HEK293 (cell line): Measurements from ENCODE around the gene NLRP9.

ENCODE experiments used
- CTCF ChIA-PET: fragments of 350-600 bp; formaldehyde crosslinking; extraction: SDS; loops from one replicate; lab custom pipeline; 2021; ENCODE audit warnings: antibody characterized with exemption; lab: Yijun Ruan, JAX
- POLR2A ChIA-PET: fragments of 300-600 bp; formaldehyde crosslinking; extraction: SDS; loops from one replicate; lab custom pipeline; 2020; ENCODE audit warnings: antibody characterized with exemption, inconsistent platforms; lab: Yijun Ruan, JAX
- H3K27ac ChIP-seq: fragments of 200-500 bp; sonication (Bioruptor generic); 2 replicates; pipeline ENCODE4 v1.5.1; 2014; ENCODE audit warnings: low read depth, low read length, control low read depth, inconsistent platforms; ENCODE audit errors: extremely low read depth
- H3K36me3 ChIP-seq, 2 experiments: fragments of 200-500 bp in 1 of 2; sonication (Bioruptor generic) in 1 of 2; 1 replicate in 1 of 2; 2 replicates in 1 of 2; pipeline ENCODE4 v1.5.1; 2014 to 2017; ENCODE audit warnings: inconsistent platforms in 2 of 2, low read length in 2 of 2; ENCODE audit not compliant: control insufficient read depth in 2 of 2, insufficient read depth in 1 of 2
- H3K4me1 ChIP-seq: fragments of 200-500 bp; sonication (Bioruptor generic); 2 replicates; pipeline ENCODE4 v1.5.1; 2014; ENCODE audit warnings: mild to moderate bottlenecking, low read length, inconsistent platforms; ENCODE audit not compliant: control insufficient read depth, insufficient read depth
- H3K4me3 ChIP-seq: 2 replicates; pipeline ENCODE4 v1.5.1; 2011; ENCODE audit warnings: low read depth, mild to moderate bottlenecking, control low read depth, low read length, moderate library complexity
- H3K9me3 ChIP-seq: fragments of 200-500 bp; sonication (Bioruptor generic); 2 replicates; pipeline ENCODE4 v1.5.1; 2014; ENCODE audit warnings: low read depth, low read length, inconsistent platforms; ENCODE audit not compliant: control insufficient read depth, insufficient read depth
- MZF1 ChIP-seq: fragments of 450-650 bp; formaldehyde crosslinking; IDR thresholded peaks from 2 replicates; pipeline ENCODE4 v1.5.1; 2017; ENCODE audit warnings: missing biosample characterization, missing genetic modification characterization, borderline replicate concordance
- PRDM10 ChIP-seq: fragments of 450-650 bp; formaldehyde crosslinking; IDR thresholded peaks from 2 replicates; pipeline ENCODE4 v1.5.1; 2016; ENCODE audit warnings: missing biosample characterization, missing genetic modification characterization
- TRIM28 ChIP-seq: IDR thresholded peaks from 2 replicates; pipeline ENCODE4 v1.6.1; 2011; ENCODE audit warnings: low read length, control low read depth, borderline replicate concordance
- TSHZ1 ChIP-seq: fragments of 450-650 bp; formaldehyde crosslinking; IDR thresholded peaks from 2 replicates; pipeline ENCODE4 v1.5.1; 2016; ENCODE audit warnings: missing biosample characterization, missing genetic modification characterization, borderline replicate concordance
- ZBTB11 ChIP-seq: fragments of 450-650 bp; formaldehyde crosslinking; conservative IDR thresholded peaks from 2 replicates; pipeline ENCODE4 v1.5.1; 2016; ENCODE audit warnings: low read depth, missing biosample characterization, missing genetic modification characterization
- ZIC2 ChIP-seq: fragments of 450-650 bp; formaldehyde crosslinking; IDR thresholded peaks from 2 replicates; pipeline ENCODE4 v1.5.1; 2016; ENCODE audit warnings: missing biosample characterization, missing genetic modification characterization
- ZNF202 ChIP-seq: fragments of 450-650 bp; formaldehyde crosslinking; IDR thresholded peaks from 2 replicates; pipeline ENCODE4 v1.5.1; 2016; ENCODE audit warnings: missing biosample characterization, missing genetic modification characterization, borderline replicate concordance
- ZNF223 ChIP-seq: fragments of 450-650 bp; formaldehyde crosslinking; IDR thresholded peaks from 2 replicates; pipeline ENCODE4 v1.5.1; 2016; ENCODE audit warnings: missing biosample characterization, missing genetic modification characterization
- ZNF24 ChIP-seq: fragments of 450-650 bp; formaldehyde crosslinking; IDR thresholded peaks from 2 replicates; pipeline ENCODE4 v1.5.1; 2016; ENCODE audit warnings: missing biosample characterization, missing genetic modification characterization
- ZNF248 ChIP-seq: fragments of 450-650 bp; formaldehyde crosslinking; IDR thresholded peaks from 2 replicates; pipeline ENCODE4 v1.5.1; 2017; ENCODE audit warnings: missing biosample characterization, missing genetic modification characterization
- ZNF335 ChIP-seq: fragments of 450-650 bp; formaldehyde crosslinking; conservative IDR thresholded peaks from 2 replicates; pipeline ENCODE4 v1.5.1; 2016; ENCODE audit warnings: missing biosample characterization, missing genetic modification characterization
- ZNF488 ChIP-seq: fragments of 450-650 bp; formaldehyde crosslinking; IDR thresholded peaks from 2 replicates; pipeline ENCODE4 v1.5.1; 2016; ENCODE audit warnings: missing biosample characterization, missing genetic modification characterization
- ZNF558 ChIP-seq: fragments of 450-650 bp; formaldehyde crosslinking; IDR thresholded peaks from 2 replicates; pipeline ENCODE4 v1.5.1; 2016; ENCODE audit warnings: missing biosample characterization, missing genetic modification characterization
- ZNF600 ChIP-seq: fragments of 450-650 bp; formaldehyde crosslinking; IDR thresholded peaks from 2 replicates; pipeline ENCODE4 v1.5.1; 2016; ENCODE audit warnings: missing biosample characterization, missing genetic modification characterization
- ZNF610 ChIP-seq: fragments of 450-650 bp; formaldehyde crosslinking; IDR thresholded peaks from 2 replicates; pipeline ENCODE4 v1.5.1; 2016; ENCODE audit warnings: missing biosample characterization, missing genetic modification characterization, borderline replicate concordance
- ZNF670 ChIP-seq: fragments of 450-650 bp; formaldehyde crosslinking; IDR thresholded peaks from 2 replicates; pipeline ENCODE4 v1.5.1; 2016; ENCODE audit warnings: missing biosample characterization, missing genetic modification characterization, low read depth
- ZSCAN5A ChIP-seq: fragments of 450-650 bp; formaldehyde crosslinking; IDR thresholded peaks from 2 replicates; pipeline ENCODE4 v1.5.1; 2016; ENCODE audit warnings: missing biosample characterization, missing genetic modification characterization
- ZXDB ChIP-seq: fragments of 450-650 bp; formaldehyde crosslinking; IDR thresholded peaks from 2 replicates; pipeline ENCODE4 v1.5.1; 2016; ENCODE audit warnings: missing biosample characterization, missing genetic modification characterization

NLRP9 gene

GRCh38 chr19:55680339-55681130, 57.7 kb downstream of the NLRP9 start:
- no peak overlapping the region for H3K4me3 ChIP-seq
- POLR2A ChIA-PET, result no interaction called here
- H3K36me3 ChIP-seq, result peaks cover 22 to 82% of the 10 kb centered on the region in 2 experiments
- H3K9me3 ChIP-seq, result no peaks in the 10 kb centered on the region
- TF ChIP-seq ZNF488 (tag by site-specific recombination) (no peak), ZBTB11 (tag by site-specific recombination) (no peak), PRDM10 (tag by site-specific recombination) (no peak), TSHZ1 (no peak), ZNF24 (tag by site-specific recombination) (no peak), ZNF335 (tag by site-specific recombination) (no peak), ZNF670 (no peak), ZNF600 (tag by site-specific recombination) (no peak), MZF1 (tag by site-specific recombination) (no peak), TRIM28 (no peak), ZNF558 (tag by site-specific recombination) (no peak), ZSCAN5A (tag by site-specific recombination) (no peak), ZIC2 (tag by site-specific recombination) (no peak), ZXDB (tag by site-specific recombination) (no peak), ZNF223 (tag by site-specific recombination) (no peak), ZNF610 (tag by site-specific recombination) (no peak), ZNF248 (tag by site-specific recombination) (no peak), ZNF202 (tag by site-specific recombination) (no peak)
- 0 out of 2 replicates have a peak, but pooled peaks cover 7% of the 10 kb centered on the region for H3K4me1 ChIP-seq
- CTCF ChIA-PET, result interaction anchor here (0.7 to 1.2 kb wide), 2 partner anchors 48 to 424 kb away, joined by 3 to 4 read pairs; no protein-coding TSS in a partner anchor
- H3K27ac ChIP-seq, result no peak overlapping the region
